Measurements from ENCODE around the gene VSTM2B.
"Not testable (repeated sequence)": the region's sequence is repeated elsewhere in the genome, so short reads cannot be mapped to it uniquely, and the experiment has no call there.

VSTM2B gene

GRCh38 chr19:29547981-29548380 lies 22.2 kb downstream of the VSTM2B start:
- DNase-seq, result no peak

GRCh38 chr19:29548483-29549085 lies 22.8 kb downstream of the VSTM2B start:
- DNase-seq, result no peak

GRCh38 chr19:29549105-29550070 lies 23.6 kb downstream of the VSTM2B start:
- no peak for DNase-seq

GRCh38 chr19:29550896-29551295 lies 25.1 kb downstream of the VSTM2B start:
- DNase-seq, result no peak

- no peak for DNase-seq
These were observed 26.0 kb downstream of the VSTM2B start for GRCh38 chr19:29551774-29552173.

GRCh38 chr19:29552454-29553280 lies 26.9 kb downstream of the VSTM2B start:
- no peak for DNase-seq

- no peak for DNase-seq
These were observed 28.4 kb downstream of the VSTM2B start for GRCh38 chr19:29554149-29554548.

GRCh38 chr19:29559110-29559509 lies 33.3 kb downstream of the VSTM2B start:
- not testable (repeated sequence) for DNase-seq

- no peak for DNase-seq
These were observed 33.9 kb downstream of the VSTM2B start for GRCh38 chr19:29559743-29560142.

- no peak for DNase-seq
These were observed 34.7 kb downstream of the VSTM2B start for GRCh38 chr19:29560313-29561075.

GRCh38 chr19:29561601-29562000 lies 35.8 kb downstream of the VSTM2B start:
- DNase-seq, result no peak

GRCh38 chr19:29562299-29563297 lies 36.8 kb downstream of the VSTM2B start:
- no peak for DNase-seq

- no peak for DNase-seq
These were observed 37.8 kb downstream of the VSTM2B start for GRCh38 chr19:29563486-29564101.

GRCh38 chr19:29564574-29565005 lies 38.8 kb downstream of the VSTM2B start:
- no peak for DNase-seq

- DNase-seq, result no peak
These were observed 39.4 kb downstream of the VSTM2B start for GRCh38 chr19:29565171-29565570.

- no peak for DNase-seq
These were observed 40.8 kb downstream of the VSTM2B start for GRCh38 chr19:29566496-29567054.

GRCh38 chr19:29567366-29567915 lies 41.6 kb downstream of the VSTM2B start:
- DNase-seq, result no peak

- no peak for DNase-seq
These were observed 42.5 kb downstream of the VSTM2B start for GRCh38 chr19:29568036-29569025.

Data from stimulated activated CD4-positive, alpha-beta T cell treated with anti-CD3 and anti-CD28 coated beads, Interleukin-4, amount 100 ng/mL, for 4 hours (primary cell).